HG02798 (cell line): ENCODE measurements around the gene UIMC1.
"Not testable (repeated sequence)": the region's sequence is repeated elsewhere in the genome, so short reads cannot be mapped to it uniquely, and the experiment has no call there.

Source experiments
- ATAC-seq: cut with Tn5 transposase; IDR thresholded peaks from one replicate; pipeline ENCODE4 v1.9.1; 2021; ENCODE audit warnings: mild to moderate bottlenecking; ENCODE audit not compliant: unreplicated experiment, poor library complexity

UIMC1 gene

DNA sequence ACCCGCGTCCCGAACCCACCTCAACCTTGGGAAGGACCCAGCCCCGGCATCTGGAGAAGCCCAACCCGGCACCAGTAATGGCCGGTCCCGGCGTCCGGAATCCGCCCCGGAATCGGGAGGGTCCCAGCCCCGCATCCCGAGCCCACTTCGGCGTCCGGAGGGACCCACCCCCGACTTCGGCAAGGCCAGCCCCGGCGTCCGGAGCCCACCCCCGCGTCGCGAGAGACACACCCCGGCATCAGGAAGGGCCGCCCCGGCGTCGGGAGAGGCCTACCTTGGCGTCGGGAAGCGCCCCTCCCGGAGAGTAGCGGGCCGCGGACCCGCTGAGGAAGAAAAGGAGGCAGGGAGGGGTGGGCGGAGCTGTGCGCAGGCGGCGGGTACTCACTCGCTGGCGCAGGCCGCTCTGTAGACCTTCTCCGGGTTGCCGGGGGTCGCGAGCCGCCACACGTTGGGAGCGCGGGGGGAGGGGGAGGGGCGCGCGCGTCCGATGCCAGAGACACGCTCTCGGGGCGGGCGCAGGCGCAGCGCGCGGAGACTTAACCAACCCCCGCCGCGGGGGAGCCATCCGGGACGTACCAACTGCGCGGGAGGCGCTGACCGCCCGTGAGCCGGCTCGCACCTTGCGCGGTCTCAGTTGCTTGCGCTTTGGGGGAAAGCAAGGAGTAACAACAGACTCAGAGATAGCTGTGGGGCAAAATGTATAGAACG, at the start of gene UIMC1:
Gene UIMC1, minus strand, starts transcription at position 515 of the 708 bp plus-strand sequence. CDS start 24,164 bp downstream, outside the sequence.
- peak; percentile 89 for ATAC-seq

DNA sequence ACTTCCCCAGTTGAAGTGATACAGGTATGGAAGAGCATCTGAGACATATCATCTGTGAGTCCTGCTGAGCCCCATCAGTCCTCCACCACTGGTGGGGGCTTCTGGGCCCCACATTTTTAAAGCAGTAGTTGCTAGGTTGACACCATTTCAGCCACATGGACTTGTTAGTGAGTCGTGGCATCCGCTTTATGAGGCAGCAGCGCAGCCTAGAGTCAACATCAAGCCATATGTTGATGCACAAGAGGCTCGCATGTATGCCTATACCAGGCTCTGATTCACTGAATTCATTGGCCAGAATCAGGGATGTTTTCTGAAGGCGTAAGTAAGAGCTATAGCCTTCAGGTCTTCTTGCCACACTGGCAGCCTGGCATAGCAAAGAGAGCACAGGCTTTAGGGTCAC, 42.7 kb upstream of the UIMC1 start:
- ATAC-seq = no peak

DNA sequence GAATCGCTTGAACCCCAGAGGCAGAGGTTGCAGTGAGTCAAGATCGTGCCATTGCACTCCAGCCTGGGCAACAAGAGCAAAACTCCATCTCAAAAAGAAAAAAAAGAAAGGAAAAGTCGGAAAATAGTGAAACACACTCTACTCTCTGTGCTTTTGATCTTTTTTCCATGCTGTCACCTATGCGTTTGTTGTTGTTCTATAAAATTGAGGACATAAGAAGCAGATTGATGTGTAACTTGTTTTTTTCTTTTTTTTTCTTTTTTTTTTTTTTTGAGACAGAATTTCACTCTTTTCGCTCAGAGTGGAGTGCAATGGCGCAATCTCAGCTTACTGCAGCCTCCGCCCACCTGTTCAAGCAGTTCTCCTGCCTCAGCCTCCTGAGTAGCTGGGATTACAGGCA, 42.0 kb upstream of the UIMC1 start:
- not testable (repeated sequence) for ATAC-seq

DNA sequence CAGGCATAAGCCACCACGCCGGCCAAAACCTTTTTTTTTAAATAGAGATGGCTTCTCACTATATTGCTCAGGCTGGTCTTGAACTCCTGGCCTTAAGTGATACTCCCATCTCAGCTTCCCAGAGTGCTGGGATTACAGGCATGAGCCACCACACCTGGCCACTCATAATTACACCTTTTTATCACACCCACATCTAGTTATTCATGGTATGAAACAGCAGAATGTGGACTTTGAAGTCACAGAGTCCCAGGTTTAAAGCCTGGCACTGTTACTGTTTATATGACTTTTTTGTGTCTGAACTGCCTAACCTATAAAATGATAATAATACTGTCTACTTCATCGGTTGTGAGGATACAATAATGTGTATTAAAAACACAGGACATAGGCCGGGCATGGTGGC, 39.1 kb upstream of the UIMC1 start:
- ATAC-seq = no peak

DNA sequence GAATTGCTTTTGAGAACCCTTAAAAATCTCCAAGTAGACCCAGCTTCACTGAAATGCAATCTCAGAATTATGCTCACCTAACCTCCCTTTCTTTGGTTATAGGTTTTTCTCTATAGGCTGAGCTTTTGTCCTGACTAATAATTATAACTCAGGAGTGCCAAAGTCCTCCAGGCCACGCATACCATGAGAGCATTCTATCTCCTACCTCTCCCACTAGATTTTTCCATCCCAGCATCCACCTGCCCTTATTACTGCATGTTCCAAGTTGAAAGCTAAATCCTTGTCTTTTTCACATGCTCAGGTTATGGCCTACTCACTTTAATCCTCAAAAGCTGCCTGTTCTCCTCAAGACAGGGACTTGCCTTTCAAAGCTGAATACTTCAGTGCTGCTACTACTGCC, 38.1 kb upstream of the UIMC1 start:
- ATAC-seq = no peak

DNA sequence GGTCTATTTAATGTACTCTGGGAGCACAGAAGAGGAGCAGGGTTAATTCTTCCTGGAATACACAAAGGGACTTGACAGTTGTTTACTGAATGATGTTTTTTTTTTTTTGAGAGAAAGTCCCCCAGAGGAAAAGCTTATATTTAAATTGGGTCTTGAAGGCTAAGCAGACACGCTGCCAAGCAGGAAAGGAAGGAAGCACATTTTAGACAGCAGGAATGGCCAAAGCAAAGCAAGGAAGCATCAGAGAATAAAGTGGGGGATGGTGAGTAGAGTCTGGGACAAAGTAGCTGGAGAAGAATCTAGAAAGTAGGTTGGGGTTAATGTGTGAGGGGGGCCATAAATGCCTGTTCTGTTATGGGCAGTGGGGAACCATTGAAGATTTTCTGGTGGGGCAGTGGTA, 37.4 kb upstream of the UIMC1 start:
- no peak for ATAC-seq

DNA sequence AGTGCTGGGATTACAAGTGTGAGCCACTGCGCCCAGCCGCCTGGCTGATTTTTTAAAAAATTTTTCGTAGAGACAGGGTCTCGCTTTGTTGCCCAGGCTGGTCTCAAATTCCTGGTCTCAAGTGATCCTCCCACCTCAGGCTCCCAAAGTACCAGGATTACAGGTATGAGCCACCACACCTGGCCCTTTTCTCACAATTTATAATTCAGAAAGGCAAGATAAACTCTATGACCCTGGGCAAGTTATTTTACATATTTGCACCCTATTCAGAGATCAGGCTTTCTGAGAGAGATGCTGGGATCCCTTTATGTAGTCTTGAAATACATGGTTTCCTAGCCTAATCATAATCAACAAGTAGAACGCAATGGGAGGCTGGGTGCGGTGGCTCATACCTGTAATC, 36.5 kb upstream of the UIMC1 start:
- no peak for ATAC-seq

DNA sequence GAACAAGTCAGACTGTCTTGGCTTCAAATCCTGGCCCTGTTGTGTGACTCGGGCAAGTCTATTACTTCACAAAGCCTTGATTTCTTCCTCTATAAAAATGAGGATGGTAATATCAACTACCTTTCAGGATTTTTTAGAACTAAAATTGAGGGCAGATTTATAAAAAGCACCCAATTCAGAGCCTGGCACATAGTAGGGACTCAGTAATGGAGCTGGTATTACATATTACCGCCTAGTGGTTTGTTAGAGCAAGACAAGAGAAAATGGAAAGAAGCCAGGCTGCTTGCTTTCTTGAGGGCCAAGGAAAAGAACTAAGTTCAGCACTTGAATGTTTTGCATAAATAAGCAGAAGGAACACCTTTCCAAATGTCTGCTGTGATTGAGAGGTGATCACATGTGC, 35.4 kb upstream of the UIMC1 start:
- ATAC-seq = no peak

DNA sequence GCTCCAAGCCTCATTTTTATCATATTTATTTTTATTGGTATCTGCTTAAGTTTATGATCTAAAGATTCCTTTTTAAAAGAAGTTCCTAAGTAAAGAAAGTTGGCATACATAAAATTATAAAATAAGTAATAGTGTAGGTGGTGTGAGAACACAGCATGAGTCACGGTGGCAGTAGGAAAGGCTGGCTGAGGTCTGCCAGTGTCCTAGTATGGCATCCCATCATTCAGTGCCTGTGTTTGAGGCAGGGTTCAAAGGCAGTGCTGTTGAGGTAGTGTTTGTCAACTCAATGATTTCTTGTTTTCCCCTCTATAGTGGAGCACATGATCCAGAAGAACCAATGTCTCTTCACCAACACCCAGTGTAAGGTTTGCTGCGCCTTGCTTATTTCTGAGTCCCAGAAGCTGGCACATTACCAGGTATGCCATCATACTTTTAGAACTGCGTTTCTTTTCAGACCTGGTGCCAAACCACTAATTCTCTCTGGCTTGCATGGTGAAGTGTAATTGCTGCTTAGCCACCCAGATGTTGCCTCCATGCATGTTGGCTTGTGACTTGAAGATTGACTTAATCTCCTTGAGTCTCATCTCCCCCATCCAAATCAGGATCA, 34.3 kb upstream of the UIMC1 start:
- no peak for ATAC-seq

DNA sequence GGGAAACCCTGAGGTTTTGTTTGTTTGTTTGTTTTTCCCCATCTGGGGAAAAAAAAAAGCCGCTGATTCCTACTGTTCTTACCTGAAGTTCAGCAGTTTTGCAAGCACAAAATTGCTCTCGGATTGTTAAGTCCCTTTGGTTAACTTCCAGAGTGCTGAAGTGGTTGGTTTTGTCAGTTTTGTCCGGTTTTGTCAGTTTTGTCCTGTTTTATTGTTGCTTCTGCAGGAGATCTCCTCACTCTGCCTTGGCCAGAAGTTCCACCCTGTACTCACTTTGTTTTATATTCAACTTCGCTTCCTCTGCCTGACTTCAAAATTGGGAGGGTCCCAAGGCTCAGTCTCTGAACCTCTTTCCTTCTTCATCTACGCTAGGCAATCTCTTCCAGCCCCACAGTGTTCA, 30.3 kb upstream of the UIMC1 start:
- ATAC-seq = no peak

DNA sequence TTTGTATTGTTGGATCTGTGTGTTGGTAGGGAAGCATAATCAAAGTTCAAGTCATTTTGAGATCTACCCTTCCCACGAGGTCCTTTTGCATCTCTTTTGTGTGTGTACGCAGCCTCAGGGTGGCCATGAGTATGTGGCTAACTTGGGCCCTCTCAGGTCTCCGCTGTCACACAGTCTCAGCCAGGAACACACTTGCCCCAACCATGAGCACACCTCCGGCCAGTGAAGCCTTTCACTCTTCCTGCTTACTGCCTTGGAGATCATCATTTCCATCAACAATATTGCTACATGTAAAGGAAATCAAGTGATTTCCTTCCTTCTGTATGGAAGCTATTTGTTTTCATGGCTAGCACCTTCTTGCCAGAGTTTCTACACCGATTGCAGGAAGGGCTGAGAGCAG, 29.9 kb upstream of the UIMC1 start:
- ATAC-seq = no peak

DNA sequence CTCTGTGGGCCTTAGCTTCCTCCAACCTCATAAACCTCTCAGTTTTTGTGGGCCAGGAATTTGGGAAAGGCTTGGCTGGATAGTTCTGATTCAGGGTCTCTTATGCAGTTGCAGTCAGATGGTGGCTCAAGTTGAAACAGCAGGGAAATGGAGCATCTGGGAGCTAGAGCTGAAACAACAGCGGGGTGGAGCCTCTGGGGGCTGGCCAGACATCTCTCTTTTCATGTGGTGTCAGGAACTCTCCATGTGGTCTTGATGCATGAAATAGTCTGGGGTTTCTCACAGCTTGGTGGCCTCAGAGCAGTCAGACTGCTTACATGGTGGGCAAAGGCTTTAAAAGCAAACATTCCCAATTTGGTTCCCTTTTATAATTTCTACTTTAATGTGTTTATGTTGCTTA, 29.4 kb upstream of the UIMC1 start:
- ATAC-seq = no peak

DNA sequence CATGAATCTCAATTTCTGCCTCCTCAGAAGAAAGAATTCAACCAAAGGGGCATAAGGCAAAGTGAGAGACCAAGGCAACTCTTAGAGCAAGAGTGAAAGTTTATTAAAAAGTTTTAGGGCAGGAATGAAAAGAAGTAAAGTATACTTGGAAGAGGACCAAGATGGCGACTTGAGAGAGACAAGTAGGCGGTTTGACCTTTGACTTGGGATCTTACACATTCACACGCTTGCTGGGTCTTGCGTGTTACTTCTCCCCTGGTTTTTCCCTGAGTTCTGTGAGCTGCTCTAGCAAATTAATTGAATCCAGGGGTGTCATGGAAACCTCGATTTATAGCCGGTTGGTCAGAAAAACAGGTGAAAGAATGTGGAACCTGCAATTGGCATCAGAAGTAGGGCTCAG, 22.9 kb upstream of the UIMC1 start:
- ATAC-seq = no peak

DNA sequence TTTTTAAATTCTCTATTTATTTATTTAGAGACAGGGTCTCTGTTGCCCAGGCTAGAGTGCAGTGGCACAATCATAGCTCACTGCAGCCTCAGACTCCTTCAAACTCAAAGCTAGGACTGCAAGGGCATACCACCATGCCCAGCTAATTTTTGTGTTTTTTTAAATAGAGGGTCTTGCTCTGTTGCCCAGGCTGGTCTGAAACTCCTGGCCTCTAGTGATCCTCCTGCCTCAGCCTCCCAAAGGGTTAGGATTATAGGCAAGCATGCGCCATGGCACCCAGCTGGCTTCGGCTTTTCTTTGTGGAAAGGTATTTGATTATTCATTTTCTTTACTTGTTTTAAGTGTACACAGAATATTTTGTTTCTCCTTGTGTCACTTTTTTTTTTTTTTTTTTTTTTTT, 21.1 kb upstream of the UIMC1 start:
- ATAC-seq = no peak

DNA sequence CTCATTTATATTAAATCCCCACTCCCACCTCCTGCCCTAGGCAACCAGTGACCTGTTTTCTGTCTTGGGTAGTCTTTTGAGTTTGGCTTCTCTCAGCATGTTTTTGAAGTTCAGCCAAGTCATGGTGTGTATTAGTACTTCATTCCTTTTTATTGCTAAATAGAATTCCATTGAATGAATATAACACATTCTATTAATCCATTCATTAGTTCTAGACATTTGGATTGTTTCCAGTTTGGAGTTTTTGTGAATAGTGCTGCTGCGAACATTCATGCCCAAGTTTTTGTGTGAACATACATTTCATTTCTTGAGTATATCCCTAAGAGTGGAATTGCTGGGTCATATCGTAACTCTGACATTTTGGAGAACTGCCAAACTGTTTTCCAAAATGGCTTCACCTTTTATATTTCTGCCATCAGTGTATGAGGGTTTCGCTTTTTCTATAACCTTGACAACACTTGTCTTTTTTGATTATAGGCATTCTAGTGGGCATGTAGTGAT, 18.6 kb upstream of the UIMC1 start:
- no peak for ATAC-seq

DNA sequence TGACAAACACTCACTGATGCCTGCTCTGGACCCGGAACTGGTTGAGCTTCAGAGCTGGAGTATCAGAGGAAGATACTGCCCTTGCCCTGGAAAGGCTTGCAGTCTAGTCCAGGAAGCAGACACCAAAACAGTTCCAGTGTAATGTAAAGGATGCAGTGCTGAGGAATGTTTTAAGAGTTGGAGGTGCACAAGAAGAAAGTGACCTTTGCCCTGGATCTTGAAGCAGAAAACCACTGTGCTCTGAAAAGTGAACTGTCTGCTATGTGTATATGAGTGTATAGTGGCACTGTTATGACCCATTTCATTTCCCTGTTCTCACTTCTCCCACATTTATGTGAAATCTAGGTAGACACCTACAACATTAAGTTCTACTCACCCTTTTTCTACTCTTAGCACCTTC, 18.0 kb upstream of the UIMC1 start:
- no peak for ATAC-seq

DNA sequence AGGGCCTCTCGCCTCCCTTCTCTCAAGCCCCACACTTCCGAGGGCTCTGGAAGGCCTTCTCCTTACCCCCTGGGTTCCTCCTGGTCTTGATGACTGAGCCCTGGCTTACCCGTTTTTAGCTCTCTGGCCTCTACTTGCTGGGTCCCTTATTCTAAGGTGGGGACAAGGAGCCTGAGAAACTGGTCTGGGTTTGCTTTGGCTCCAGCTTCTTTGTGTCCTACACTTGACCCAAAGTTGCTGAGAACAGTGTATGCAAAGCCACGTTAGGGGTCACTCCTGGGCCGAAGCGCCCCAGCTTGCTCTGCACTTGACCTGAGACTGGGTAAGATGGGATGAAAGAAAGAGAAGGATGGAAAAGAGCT, 16.7 kb upstream of the UIMC1 start:
- peak; percentile 11 for ATAC-seq

DNA sequence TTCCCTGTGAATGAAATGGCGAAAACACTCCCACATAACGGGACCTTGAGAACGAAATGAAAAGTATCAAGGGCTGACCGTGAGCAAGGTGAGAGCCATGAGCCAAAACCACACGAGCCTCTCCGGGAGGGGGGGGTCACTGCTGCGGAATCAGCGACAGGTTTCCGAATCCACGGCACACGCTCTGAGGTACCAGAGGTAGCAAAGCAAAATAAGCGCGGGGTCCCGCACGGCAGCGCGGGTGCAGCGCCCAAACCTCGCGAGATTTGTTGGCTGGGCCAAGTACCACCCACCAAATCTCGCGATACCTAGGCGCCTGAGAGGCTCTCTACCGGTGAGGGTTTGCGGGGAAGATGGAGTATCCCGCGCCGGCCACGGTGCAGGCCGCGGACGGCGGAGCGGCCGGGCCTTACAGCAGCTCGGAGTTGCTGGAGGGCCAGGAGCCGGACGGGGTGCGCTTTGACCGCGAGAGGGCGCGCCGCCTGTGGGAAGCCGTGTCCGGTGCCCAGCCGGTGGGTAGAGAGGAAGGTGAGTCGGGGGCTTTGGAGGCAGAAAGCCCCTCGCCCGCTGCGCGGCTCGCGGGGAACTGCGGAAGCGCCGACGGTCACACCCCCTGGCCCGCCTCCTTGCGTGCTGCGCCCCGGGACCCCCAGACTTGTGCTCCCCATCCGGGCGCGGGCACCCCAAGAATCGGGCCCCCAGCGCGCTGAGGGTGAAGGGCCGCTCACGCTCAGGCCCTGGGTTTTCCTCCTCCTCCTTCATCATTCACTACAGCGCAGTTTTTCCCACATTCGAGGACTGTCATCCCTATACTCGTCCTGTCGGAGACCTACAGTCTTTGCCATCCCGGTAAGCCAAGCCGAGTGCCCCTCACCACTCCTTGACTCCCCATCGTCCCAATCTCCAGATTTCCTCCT, 16.1 kb upstream of the UIMC1 start, which contains the start of gene ZNF346:
Gene ZNF346, plus strand, starts transcription at position 311 of the 917 bp plus-strand sequence. Its CDS starts 43 bp downstream, at position 354.
- peak; percentile 86 for ATAC-seq

DNA sequence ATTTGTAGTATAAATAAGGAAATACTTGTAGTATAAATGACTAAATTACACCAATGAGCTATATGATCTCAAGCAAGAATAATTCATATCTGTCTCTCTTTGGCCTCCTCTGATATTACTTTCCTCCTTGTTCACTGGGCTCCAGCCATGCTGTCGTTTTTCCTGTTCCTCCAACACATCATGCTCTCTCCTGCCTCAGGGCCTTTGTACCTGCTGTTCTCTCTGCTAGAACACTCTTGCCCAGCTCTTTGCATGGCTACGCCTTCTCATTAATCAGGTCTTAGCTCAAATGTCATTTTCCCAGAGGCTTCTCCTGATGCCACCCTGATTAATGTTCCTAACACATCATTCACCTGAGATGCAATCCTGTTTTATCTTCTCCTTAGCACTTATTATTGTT, 13.5 kb upstream of the UIMC1 start:
- no peak for ATAC-seq

DNA sequence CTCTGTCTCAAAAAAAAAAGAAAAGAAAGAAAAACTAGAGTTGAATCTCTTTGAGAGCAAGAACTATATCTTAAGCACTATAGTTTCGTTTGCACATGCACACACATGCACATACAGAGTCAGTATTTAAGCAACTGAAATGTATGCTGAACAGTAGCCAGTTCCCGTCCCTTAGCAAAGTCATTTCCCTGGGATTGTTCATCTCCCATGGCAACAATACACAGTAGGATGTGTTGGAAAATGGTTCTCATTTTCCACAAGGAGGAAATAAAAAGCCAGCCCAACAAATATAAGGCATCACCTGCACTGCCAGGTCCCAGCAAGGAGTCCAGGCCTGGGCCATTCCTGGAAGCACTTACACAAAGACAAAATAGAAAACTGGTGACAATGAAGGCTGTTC, 11.8 kb upstream of the UIMC1 start:
- no peak for ATAC-seq

DNA sequence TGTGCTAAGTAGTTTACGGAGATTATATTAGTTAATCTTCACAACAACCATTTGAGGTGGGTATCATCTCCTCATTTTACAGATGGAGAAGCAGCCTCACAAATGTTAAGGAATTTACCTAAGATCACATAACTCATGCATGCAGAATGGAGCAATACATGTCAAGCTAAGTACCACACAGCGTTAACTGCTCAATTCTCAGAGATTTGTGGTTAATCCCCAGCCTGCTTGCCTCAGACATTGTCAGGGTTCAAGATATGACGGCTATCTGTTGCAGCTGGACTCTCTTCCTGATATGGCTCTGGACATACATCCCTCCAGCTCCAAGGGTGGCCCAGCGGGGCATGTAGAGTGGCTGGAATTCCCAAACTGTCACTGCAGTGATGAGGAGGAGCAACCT, 8.6 kb upstream of the UIMC1 start:
- ATAC-seq = no peak
